A549 (cell line): Measurements from ENCODE around the gene TSN.

Experiments
- ATOH8 ChIP-seq: fragments of 250-450 bp; sonication (Bioruptor Pico); IDR thresholded peaks from 2 replicates; pipeline ENCODE4 v1.5.0; 2020; ENCODE audit warnings: low read depth, mild to moderate bottlenecking, moderate library complexity
- CEBPB ChIP-seq, 2 experiments: fragments of >200 bp in 1 of 2; sonication (Bioruptor Twin) in 1 of 2; formaldehyde crosslinking in 1 of 2; IDR thresholded peaks; 2 replicates each; pipeline ENCODE4 v1.6.1; 2012 to 2016
- HMGXB4 ChIP-seq: fragments of 250-450 bp; sonication (Bioruptor Pico); IDR thresholded peaks from 2 replicates; pipeline ENCODE4 v1.5.0; 2021; ENCODE audit warnings: mild to moderate bottlenecking, moderate library complexity, borderline replicate concordance
- KDM1A ChIP-seq: fragments of 200-600 bp; sonication (generic); IDR thresholded peaks from 2 replicates; pipeline ENCODE4 v1.6.1; 2016; ENCODE audit warnings: low read depth, mild to moderate bottlenecking
- MAFK ChIP-seq: fragments of 450-650 bp; IDR thresholded peaks from 2 replicates; pipeline ENCODE4 v1.6.1; 2014; ENCODE audit not compliant: partially characterized antibody
- POLR2A ChIP-seq: IDR thresholded peaks from 2 replicates; pipeline ENCODE4 v1.6.1; 2012; ENCODE audit warnings: mild to moderate bottlenecking, low read length
- ZFP36 ChIP-seq: fragments of 450-650 bp; IDR thresholded peaks from 2 replicates; pipeline ENCODE4 v1.6.1; 2014; ENCODE audit warnings: borderline replicate concordance; ENCODE audit not compliant: partially characterized antibody
- TF ChIP-seq, protein P1 (sequence below): fragments of >200 bp; sonication (Bioruptor Twin); formaldehyde crosslinking; IDR thresholded peaks from 3 replicates; pipeline ENCODE4 v1.5.1; 2016
- TF ChIP-seq, protein P2 (sequence below): fragments of 200-600 bp; sonication (generic); IDR thresholded peaks from 2 replicates; pipeline ENCODE4 v1.6.1; 2016; ENCODE audit warnings: antibody characterized with exemption, mild to moderate bottlenecking, moderate library complexity

- TF ChIP-seq, protein P1, sequence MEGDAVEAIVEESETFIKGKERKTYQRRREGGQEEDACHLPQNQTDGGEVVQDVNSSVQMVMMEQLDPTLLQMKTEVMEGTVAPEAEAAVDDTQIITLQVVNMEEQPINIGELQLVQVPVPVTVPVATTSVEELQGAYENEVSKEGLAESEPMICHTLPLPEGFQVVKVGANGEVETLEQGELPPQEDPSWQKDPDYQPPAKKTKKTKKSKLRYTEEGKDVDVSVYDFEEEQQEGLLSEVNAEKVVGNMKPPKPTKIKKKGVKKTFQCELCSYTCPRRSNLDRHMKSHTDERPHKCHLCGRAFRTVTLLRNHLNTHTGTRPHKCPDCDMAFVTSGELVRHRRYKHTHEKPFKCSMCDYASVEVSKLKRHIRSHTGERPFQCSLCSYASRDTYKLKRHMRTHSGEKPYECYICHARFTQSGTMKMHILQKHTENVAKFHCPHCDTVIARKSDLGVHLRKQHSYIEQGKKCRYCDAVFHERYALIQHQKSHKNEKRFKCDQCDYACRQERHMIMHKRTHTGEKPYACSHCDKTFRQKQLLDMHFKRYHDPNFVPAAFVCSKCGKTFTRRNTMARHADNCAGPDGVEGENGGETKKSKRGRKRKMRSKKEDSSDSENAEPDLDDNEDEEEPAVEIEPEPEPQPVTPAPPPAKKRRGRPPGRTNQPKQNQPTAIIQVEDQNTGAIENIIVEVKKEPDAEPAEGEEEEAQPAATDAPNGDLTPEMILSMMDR: no peak
- TF ChIP-seq, protein P2, sequence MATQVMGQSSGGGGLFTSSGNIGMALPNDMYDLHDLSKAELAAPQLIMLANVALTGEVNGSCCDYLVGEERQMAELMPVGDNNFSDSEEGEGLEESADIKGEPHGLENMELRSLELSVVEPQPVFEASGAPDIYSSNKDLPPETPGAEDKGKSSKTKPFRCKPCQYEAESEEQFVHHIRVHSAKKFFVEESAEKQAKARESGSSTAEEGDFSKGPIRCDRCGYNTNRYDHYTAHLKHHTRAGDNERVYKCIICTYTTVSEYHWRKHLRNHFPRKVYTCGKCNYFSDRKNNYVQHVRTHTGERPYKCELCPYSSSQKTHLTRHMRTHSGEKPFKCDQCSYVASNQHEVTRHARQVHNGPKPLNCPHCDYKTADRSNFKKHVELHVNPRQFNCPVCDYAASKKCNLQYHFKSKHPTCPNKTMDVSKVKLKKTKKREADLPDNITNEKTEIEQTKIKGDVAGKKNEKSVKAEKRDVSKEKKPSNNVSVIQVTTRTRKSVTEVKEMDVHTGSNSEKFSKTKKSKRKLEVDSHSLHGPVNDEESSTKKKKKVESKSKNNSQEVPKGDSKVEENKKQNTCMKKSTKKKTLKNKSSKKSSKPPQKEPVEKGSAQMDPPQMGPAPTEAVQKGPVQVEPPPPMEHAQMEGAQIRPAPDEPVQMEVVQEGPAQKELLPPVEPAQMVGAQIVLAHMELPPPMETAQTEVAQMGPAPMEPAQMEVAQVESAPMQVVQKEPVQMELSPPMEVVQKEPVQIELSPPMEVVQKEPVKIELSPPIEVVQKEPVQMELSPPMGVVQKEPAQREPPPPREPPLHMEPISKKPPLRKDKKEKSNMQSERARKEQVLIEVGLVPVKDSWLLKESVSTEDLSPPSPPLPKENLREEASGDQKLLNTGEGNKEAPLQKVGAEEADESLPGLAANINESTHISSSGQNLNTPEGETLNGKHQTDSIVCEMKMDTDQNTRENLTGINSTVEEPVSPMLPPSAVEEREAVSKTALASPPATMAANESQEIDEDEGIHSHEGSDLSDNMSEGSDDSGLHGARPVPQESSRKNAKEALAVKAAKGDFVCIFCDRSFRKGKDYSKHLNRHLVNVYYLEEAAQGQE: no peak
- no peak for TF ChIP-seq ATOH8 (CRISPR knock-in tag)
- TF ChIP-seq MAFK: peak; percentile 40
- TF ChIP-seq POLR2A: no peak
- TF ChIP-seq KDM1A: no peak
- no peak for TF ChIP-seq CEBPB (IDR thresholded peaks at IDR 0.05)
- no peak for TF ChIP-seq HMGXB4
- TF ChIP-seq ZFP36: no peak
Observed at GRCh38 chr2:121727950-121728349, 27.5 kb upstream of the TSN start.
